RWPE1 (cell line): ENCODE measurements around the gene MAB21L4.

Experiments
- CTCF ChIA-PET: fragments of 350-600 bp; sonication (Branson Sonifier 250); formaldehyde crosslinking; extraction: SDS; loops from one replicate; lab custom pipeline; 2021; lab: Yijun Ruan, JAX
- POLR2A ChIA-PET: fragments of 400-600 bp; formaldehyde crosslinking; extraction: SDS; loops from one replicate; lab custom pipeline; 2020; ENCODE audit warnings: antibody characterized with exemption; ENCODE audit not compliant: low non-redundant PET; lab: Yijun Ruan, JAX
- DNase-seq: peaks from one replicate; pipeline ENCODE4 v3.0.0; 2012; ENCODE audit warnings: low spot score
- H3K27ac ChIP-seq: fragments of 450-650 bp; 2 replicates; pipeline ENCODE4 v1.5.1; 2017
- TF ChIP-seq, protein P1 (sequence below): fragments of 450-650 bp; conservative IDR thresholded peaks from 2 replicates; pipeline ENCODE4 v1.5.1; 2017; ENCODE audit warnings: low read depth, mild to moderate bottlenecking

MAB21L4 gene

DNA sequence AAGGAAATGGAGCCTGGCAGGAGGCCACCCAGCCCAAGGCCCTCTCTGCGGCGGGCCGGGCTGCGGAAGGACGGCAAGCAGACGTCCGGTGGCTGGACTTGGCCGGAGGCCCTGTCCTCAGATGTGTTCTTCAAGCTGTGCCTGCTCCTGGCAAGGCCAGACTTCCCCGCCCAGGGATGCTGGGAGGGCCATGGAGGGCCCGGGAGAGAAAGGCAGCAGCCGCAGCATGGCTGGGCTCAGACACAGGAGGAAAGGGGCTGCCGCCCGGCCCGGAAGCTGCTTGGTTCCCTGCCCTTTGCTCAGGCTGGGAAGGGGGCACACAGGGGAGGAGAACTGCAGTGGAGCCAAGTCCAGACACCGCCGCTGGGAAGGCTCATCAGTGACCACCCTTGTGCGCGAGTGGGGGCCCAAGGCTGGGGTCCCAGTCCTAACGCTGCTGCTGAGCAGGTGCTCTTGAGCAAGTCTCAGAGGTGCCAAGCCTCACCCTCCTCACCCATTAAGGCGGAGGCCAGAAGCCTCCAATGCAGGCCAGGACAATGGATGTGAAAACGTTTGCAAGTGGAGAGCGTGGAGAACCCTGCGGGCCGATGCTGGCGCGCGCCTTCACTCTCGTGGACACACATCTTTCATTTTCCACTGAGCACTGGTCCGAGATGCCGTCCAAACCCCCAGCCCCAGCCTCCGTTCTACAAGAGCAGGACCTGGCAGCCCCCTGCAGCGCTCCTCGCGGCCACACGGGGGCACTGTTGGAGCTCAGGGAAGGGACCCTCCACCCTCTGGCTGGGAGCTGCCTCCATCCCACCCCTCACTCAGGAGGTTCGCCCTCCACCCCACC lies 18.1 kb upstream of the MAB21L4 start:
- H3K27ac ChIP-seq, result peak overlapping the region; percentile 52
- TF ChIP-seq, protein P1, sequence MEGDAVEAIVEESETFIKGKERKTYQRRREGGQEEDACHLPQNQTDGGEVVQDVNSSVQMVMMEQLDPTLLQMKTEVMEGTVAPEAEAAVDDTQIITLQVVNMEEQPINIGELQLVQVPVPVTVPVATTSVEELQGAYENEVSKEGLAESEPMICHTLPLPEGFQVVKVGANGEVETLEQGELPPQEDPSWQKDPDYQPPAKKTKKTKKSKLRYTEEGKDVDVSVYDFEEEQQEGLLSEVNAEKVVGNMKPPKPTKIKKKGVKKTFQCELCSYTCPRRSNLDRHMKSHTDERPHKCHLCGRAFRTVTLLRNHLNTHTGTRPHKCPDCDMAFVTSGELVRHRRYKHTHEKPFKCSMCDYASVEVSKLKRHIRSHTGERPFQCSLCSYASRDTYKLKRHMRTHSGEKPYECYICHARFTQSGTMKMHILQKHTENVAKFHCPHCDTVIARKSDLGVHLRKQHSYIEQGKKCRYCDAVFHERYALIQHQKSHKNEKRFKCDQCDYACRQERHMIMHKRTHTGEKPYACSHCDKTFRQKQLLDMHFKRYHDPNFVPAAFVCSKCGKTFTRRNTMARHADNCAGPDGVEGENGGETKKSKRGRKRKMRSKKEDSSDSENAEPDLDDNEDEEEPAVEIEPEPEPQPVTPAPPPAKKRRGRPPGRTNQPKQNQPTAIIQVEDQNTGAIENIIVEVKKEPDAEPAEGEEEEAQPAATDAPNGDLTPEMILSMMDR, result peak; percentile 91
- CTCF ChIA-PET, result interaction anchor here (0.6 to 3.0 kb wide), 14 partner anchors 12 to 305 kb away, joined by 3 to 14 read pairs (median 4); partner anchors contain the start of gene MAB21L4
- POLR2A ChIA-PET, result interaction anchor here (0.6 kb wide), 1 partner anchor 305 kb away, joined by 3 read pairs; no protein-coding TSS in a partner anchor
- DNase-seq, result peak; percentile 51

DNA sequence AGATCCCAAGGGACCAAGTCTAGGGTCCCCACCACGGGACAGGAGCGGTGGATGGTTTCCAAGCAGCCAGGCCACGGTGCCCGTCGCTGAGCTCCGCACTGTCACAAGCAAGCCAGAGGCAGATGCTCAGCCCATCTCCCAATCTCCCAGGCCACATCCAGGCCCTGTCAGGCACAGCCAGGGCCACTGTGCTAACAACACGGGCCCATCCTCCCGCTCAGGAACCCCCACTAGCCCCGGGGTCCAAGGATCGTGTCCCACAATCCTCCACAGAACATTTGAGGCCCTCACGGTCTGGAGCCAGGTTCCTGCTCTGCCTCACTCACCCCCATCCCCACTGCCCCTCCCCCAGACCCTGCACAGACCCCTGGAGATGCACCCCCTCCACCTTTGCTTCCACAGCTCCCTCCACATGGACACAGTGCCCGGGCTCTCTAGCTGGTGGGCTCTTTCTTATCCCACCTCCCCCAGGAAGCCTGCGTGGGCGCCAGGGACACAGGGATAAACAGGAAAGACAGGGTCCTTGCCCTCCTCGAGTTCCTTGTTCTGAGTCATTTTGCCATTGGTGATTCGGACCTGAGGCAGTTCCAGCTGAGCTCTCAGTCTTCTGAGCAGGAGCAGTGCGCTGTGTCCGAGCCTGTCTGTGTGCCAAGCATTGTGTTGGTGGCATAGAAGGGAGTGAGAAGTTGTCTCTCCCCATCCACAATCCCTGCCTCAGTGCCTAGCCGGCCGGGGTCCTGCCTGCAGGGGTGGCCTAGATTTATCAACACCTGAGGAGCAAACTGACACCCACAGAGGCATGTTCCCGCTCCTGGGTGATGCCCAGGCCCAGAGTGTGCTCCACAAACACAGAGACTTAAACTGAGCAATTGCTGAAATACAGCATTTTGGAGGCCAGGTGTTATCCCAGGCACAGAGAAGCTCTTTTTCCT lies 17.2 kb upstream of the MAB21L4 start:
- DNase-seq, result no peak
- TF ChIP-seq, protein P1, result no peak
- ChIA-PET CTCF (interaction anchor here (0.6 to 3.0 kb wide), 7 partner anchors 13 to 281 kb away, joined by 3 to 14 read pairs (median 6); partner anchors contain the start of gene MAB21L4), POLR2A (interaction anchor here (0.6 kb wide), 1 partner anchor 306 kb away, joined by 3 read pairs; no protein-coding TSS in a partner anchor)
- peak overlapping the region; percentile 52 for H3K27ac ChIP-seq

DNA sequence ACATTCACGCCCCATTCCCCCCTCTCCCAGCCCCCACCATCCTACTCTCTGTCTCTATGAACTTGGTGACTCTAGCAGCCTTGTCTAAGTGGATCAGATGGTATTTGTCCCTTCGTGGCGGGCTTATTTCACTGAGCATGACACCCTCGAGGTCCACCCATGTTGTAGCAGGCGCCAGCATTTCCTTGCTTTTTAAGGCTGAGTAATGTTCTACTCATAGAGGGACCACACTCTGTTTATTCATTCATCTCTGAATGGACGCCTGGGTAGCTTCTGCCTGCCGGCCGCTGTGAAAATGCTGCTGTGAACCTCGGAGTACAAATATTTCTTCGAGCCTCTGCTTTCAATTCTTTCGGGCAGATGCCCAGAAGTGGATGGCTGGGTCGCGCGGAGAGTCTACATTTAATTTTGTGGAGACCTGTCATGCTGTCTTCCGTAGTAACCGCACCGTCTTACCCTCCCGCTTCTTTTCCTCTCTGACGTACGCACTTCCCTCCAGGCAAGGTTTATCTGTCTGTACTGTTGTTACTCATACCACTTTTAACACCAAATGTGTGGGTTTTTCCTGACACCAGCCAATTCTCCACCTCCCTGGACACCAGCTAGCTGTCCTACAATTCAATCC lies 15.8 kb upstream of the MAB21L4 start:
- POLR2A ChIA-PET, result no interaction called here

DNA sequence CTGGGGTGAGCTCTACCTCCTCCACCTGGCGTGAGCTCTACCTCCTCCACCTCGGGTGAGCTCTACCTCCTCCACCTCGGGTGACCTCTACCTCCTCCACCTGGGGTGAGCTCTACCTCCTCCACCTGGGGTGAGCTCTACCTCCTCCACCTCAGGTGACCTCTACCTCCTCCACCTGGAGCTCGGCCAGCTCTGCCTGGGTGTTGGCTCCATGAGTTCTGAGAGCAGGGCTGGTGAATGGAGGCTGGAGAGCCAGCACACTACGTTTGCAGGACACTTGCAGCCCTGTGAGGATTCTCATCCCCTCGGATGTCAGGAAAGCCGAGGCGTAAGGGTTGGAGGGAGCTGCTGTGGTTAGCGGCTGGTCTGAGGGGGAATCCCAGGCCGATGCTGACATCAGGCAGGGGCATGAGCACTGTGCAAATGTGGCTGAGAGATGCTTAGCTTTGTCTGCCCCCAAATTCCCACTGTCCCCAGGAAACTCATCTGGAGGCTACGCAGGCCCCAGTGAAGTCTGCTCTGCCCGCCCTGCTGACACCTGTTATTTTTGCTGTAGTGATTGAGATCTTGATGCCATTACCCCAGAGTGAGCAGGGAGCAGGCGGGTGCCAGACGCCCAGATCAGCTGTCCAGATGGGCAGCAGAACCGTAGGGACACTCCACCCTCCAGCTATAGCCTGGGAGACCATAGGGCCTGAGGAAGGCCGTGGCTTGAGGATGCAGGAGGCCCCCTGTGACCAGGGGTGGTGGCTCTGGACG lies 13.4 kb upstream of the MAB21L4 start:
- ChIA-PET POLR2A (no interaction called here), CTCF (no interaction called here)
- no peak for DNase-seq
- no peak overlapping the region for H3K27ac ChIP-seq
- TF ChIP-seq, protein P1, result no peak

More for the DNA sequence above, 15.8 kb upstream of the MAB21L4 start:
- CTCF ChIA-PET, result no interaction called here
- no peak overlapping the region for H3K27ac ChIP-seq
- DNase-seq, result peak; percentile 36
- TF ChIP-seq, protein P1, result no peak

DNA sequence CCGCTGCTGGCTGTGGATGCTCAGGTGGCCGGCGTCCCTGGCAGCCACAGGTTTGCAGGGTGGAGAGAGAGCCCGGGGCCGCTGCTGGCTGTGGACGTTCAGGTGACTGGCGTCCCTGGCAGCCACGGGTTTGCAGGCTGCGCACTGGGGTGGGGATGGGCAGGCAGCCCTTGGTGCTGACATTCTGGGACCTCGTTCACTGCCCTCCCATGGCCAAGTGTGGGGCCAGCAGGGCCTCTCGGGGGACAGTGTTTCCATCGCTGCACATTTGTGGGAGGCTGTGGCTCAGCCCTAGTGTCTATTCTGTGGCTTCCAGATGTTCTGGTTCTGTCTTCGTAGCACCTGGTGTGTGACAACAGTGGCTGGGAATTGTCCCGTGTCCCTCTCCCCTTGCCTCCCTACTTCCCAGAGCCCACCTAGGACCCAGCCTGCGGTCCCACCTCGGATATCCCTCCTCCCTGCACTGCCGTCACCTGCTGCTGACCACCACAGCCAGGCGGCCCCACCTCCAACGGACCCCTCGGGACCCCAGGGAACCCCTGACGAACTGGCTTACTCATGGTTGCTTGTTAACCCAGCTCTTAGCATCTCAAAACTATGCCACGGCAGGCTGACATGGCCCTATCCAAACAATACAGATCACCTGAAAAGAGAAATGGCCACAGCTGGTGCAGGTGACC lies 11.1 kb upstream of the MAB21L4 start:
- TF ChIP-seq, protein P1, result no peak
- H3K27ac ChIP-seq, result no peak overlapping the region
- no peak for DNase-seq
- ChIA-PET POLR2A (no interaction called here), CTCF (interaction anchor here (0.6 kb wide), 1 partner anchor 14 kb away, joined by 3 read pairs; no protein-coding TSS in a partner anchor)
